ENCODE data around the gene SLC13A3. TPM values are rescaled to one million over a fixed set of nuclear protein-coding genes. Genes with fewer than 3 reads are reported as not detected.

SLC13A3 gene
- total and polyA plus RNA-seq, 4 donors = 1.1 to 2.4 (median 2.0) TPM

DNA sequence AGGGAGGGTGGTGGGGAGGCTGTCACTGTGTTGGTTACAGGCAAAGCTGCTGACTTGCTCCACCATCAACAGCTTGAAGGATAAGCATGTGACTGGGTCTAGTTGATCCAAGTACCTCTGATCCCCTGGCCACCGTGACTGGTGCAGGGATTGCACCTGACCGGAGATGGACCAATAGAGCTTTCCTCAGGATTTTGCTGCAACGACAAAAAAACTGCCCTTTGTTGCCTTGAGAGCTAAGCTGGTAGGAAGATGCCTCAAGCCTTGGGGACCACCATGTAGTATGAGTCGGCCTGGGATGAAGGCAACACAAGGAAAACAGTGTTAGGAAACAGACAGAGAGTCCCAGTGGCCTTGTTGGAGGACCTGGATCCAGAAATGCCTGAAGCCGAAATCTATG is 102.6 kb downstream of the SLC13A3 start:
- Histone ChIP-seq H3K9me3 (ENCODE audit: control insufficient read depth in 4 of 4, insufficient read depth in 3 of 4, low read length in 3 of 4) (peaks cover 0 to 4% (median 0%) of the 10 kb centered on the region in 4 donors), H3K27ac (ENCODE audit: low read depth in 1 of 2, low read length in 1 of 2) (no peak overlapping the region), H3K4me3 (no peak overlapping the region), H3K4me1 (ENCODE audit: control insufficient read depth in 5 of 5, insufficient read depth in 5 of 5, low read length in 5 of 5) (peaks cover 0 to 4% (median 0%) of the 10 kb centered on the region in 5 donors), H3K9ac (ENCODE audit: insufficient read depth in 1 of 2, low read length in 2 of 2) (no peak overlapping the region), H3K36me3 (ENCODE audit: control insufficient read depth in 4 of 4, insufficient read depth in 4 of 4, low read length in 4 of 4) (no peaks in the 10 kb centered on the region), H3K27me3 (ENCODE audit: control insufficient read depth in 3 of 3, insufficient read depth in 3 of 3, low read length in 2 of 3) (no peaks in the 10 kb centered on the region)
- DNase-seq (no peak), ATAC-seq (ENCODE audit: insufficient read depth, low FRiP score) (no peak)
- 85 to 86% methylated on average over 5 of the region's 5 CpGs for WGBS, 2 donors
- TF ChIP-seq CTCF (IDR thresholded peaks at IDR 0.05; ENCODE audit: control extremely low read depth, extremely low read depth) = no peak

DNA sequence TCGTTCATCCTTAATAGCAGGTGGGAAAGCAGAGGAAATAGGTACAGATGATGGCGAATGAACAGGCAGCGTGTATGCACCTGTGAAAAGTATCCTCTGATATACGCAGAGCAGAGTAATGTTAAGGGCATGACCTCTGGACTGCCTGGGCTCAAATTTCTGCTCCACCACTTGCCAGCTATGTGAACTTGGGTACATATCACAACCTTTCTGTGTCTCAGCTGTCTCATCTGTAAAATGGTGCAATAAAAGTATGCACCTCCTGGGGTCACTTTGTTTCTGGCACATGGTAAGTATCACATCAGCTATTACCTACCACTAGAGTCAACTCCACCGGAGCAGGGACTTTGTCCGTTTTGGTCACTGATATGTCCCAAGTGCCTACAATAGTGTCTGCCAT is 103.3 kb downstream of the SLC13A3 start:
- no peak for DNase-seq
- Histone ChIP-seq H3K27ac (ENCODE audit: low read depth in 1 of 2, low read length in 1 of 2) (no peak overlapping the region), H3K36me3 (ENCODE audit: control insufficient read depth in 4 of 4, insufficient read depth in 4 of 4, low read length in 4 of 4) (no peaks in the 10 kb centered on the region), H3K27me3 (ENCODE audit: control insufficient read depth in 3 of 3, insufficient read depth in 3 of 3, low read length in 2 of 3) (no peaks in the 10 kb centered on the region), H3K4me3 (no peak overlapping the region), H3K9me3 (ENCODE audit: control insufficient read depth in 4 of 4, insufficient read depth in 3 of 4, low read length in 3 of 4) (peaks cover 0 to 4% (median 0%) of the 10 kb centered on the region in 4 donors), H3K4me1 (ENCODE audit: control insufficient read depth in 5 of 5, insufficient read depth in 5 of 5, low read length in 5 of 5) (peaks cover 0 to 4% (median 0%) of the 10 kb centered on the region in 5 donors), H3K9ac (ENCODE audit: insufficient read depth in 1 of 2, low read length in 2 of 2) (no peak overlapping the region)
- no peak for TF ChIP-seq CTCF (IDR thresholded peaks at IDR 0.05; ENCODE audit: control extremely low read depth, extremely low read depth)
- 82 to 89% methylated on average over 6 of the region's 6 CpGs for WGBS, 2 donors
- no peak for ATAC-seq (ENCODE audit: insufficient read depth, low FRiP score)

GRCh38 chr20:46546936-46547335 is 104.3 kb downstream of the SLC13A3 start:
- H3K27ac ChIP-seq (ENCODE audit: low read depth in 1 of 2, low read length in 1 of 2) = no peak overlapping the region
- DNase-seq (no peak), ATAC-seq (ENCODE audit: insufficient read depth, low FRiP score) (no peak)
- TF ChIP-seq CTCF (IDR thresholded peaks at IDR 0.05; ENCODE audit: control extremely low read depth, extremely low read depth) = no peak
- H3K4me3 ChIP-seq = no peak overlapping the region
- H3K36me3 ChIP-seq (ENCODE audit: control insufficient read depth in 4 of 4, insufficient read depth in 4 of 4, low read length in 4 of 4) = no peaks in the 10 kb centered on the region
- 59 to 64% methylated on average over 6 of the region's 6 CpGs for WGBS, 2 donors
- peaks cover 0 to 4% (median 0%) of the 10 kb centered on the region in 4 donors for H3K9me3 ChIP-seq (ENCODE audit: control insufficient read depth in 4 of 4, insufficient read depth in 3 of 4, low read length in 3 of 4)
- peaks cover 0 to 7% (median 5%) of the 10 kb centered on the region in 3 donors for H3K27me3 ChIP-seq (ENCODE audit: control insufficient read depth in 3 of 3, insufficient read depth in 3 of 3, low read length in 2 of 3)
- no peak overlapping the region for H3K9ac ChIP-seq (ENCODE audit: insufficient read depth in 1 of 2, low read length in 2 of 2)
- H3K4me1 ChIP-seq (ENCODE audit: control insufficient read depth in 5 of 5, insufficient read depth in 5 of 5, low read length in 5 of 5) = peaks cover 0 to 4% (median 0%) of the 10 kb centered on the region in 5 donors

DNA sequence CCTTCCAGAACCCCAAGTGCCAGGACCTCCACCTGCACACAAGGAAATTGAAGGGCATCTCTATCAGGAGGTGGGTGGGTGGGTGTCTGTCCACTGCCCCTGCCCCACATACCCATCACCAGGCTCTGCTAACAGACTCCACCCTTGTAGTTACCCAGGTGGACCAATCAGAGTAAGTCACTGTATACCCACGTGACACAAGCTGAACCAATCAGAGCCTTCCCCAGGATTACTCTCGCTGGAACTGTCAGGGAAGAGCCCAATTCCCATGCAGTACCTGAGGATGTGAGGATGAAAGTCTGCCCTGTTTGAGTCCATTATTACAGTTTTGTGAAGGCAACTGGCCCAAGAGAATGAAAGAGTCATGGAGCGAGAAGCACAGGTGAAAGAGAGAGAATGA is 105.0 kb downstream of the SLC13A3 start:
- H3K9me3 ChIP-seq (ENCODE audit: control insufficient read depth in 4 of 4, insufficient read depth in 3 of 4, low read length in 3 of 4) = peaks cover 0 to 4% (median 0%) of the 10 kb centered on the region in 4 donors
- H3K4me3 ChIP-seq = no peak overlapping the region
- 87 to 91% methylated on average over 3 of the region's 3 CpGs for WGBS, 2 donors
- TF ChIP-seq CTCF (IDR thresholded peaks at IDR 0.05; ENCODE audit: control extremely low read depth, extremely low read depth) = no peak
- H3K27me3 ChIP-seq (ENCODE audit: control insufficient read depth in 3 of 3, insufficient read depth in 3 of 3, low read length in 2 of 3) = peaks cover under 1 to 8% (median 7%) of the 10 kb centered on the region in 3 donors
- peaks cover 0 to 4% (median 0%) of the 10 kb centered on the region in 5 donors for H3K4me1 ChIP-seq (ENCODE audit: control insufficient read depth in 5 of 5, insufficient read depth in 5 of 5, low read length in 5 of 5)
- no peak overlapping the region for H3K27ac ChIP-seq (ENCODE audit: low read depth in 1 of 2, low read length in 1 of 2)
- H3K9ac ChIP-seq (ENCODE audit: insufficient read depth in 1 of 2, low read length in 2 of 2) = no peak overlapping the region
- no peaks in the 10 kb centered on the region for H3K36me3 ChIP-seq (ENCODE audit: control insufficient read depth in 4 of 4, insufficient read depth in 4 of 4, low read length in 4 of 4)
- DNase-seq = no peak
- no peak for ATAC-seq (ENCODE audit: insufficient read depth, low FRiP score)
